Thyroid gland (tissue), 4 donors: ENCODE measurements around the gene LRRFIP1.

Experiments used
- POLR2A ChIP-seq, 2 donors: fragments of 450-650 bp; IDR thresholded peaks; one replicate each; pipeline ENCODE4 v1.6.1; 2017; ENCODE audit warnings: antibody characterized with exemption in 2 of 2, mild to moderate bottlenecking in 2 of 2, moderate library complexity in 1 of 2
- TF ChIP-seq, protein P1 (sequence below), 6 experiments: fragments of 200-600 bp in 3 of 6; fragments of 450-650 bp in 3 of 6; sonication (generic) in 3 of 6; IDR thresholded peaks; one replicate each; pipeline ENCODE4 v1.5.1; 2016 to 2019; ENCODE audit warnings: antibody characterized with exemption in 6 of 6, mild to moderate bottlenecking in 2 of 6, inconsistent platforms in 1 of 6, moderate library complexity in 1 of 6

DNA sequence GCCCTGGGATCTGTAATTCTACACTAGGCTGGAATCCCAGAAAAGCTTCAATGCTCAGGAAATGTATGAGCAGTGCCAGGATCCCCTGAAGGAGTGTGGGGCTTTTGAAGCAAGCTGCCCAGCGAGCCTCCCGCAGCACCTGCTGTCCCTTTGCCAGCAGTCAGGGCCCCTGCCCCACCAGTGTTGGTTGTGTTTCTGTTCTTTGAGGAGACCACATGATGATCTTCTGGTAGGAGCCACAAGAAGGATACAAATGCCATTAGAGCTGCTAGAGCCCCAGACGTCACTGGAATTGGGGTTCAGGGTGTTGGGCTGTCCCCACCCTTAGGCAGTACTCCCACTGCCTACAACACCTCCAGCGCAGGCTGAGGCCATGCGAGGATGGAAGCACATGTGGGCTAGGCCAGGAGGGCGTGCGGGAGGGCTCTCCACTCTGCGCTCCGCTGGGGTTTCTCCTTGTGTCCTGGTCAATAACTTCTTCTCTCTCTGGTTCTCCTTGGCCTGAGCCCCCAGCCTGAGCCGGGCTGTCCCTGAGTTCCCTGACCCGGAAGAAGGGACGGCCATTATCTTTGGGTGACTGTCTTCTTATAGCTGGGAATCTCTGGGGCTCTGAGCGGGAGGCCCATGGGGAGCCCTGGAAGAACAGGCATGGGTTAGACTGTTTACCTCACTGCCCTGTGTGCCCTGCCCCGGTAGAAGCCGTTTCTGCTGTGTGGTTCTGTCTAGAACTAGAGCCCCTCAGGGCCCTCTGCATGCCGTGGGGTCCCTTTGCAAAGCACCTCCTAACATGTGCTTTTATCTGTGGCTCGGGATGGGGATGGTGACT, 73.9 kb downstream of the LRRFIP1 start:
- TF ChIP-seq, protein P1, sequence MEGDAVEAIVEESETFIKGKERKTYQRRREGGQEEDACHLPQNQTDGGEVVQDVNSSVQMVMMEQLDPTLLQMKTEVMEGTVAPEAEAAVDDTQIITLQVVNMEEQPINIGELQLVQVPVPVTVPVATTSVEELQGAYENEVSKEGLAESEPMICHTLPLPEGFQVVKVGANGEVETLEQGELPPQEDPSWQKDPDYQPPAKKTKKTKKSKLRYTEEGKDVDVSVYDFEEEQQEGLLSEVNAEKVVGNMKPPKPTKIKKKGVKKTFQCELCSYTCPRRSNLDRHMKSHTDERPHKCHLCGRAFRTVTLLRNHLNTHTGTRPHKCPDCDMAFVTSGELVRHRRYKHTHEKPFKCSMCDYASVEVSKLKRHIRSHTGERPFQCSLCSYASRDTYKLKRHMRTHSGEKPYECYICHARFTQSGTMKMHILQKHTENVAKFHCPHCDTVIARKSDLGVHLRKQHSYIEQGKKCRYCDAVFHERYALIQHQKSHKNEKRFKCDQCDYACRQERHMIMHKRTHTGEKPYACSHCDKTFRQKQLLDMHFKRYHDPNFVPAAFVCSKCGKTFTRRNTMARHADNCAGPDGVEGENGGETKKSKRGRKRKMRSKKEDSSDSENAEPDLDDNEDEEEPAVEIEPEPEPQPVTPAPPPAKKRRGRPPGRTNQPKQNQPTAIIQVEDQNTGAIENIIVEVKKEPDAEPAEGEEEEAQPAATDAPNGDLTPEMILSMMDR (IDR thresholded peaks at IDR 0.05): no peak
- no peak for TF ChIP-seq POLR2A (IDR thresholded peaks at IDR 0.05)
